Endodermal cell (in vitro differentiated cells): ENCODE measurements around the gene OR2V2. TPM values are rescaled to one million over a fixed set of nuclear protein-coding genes. Genes with fewer than 3 reads are reported as not detected.
A peak's percentile ranks its signal among the peaks of the same experiment; 100 is the strongest.

Source experiments
- DNase-seq: peaks from one replicate; pipeline ENCODE4 v3.0.0-alpha.2; 2017
- H3K27ac ChIP-seq: 2 replicates; pipeline ENCODE4 v1.5.1; 2013; ENCODE audit warnings: mild to moderate bottlenecking, low read depth, low read length, moderate library complexity
- H3K27me3 ChIP-seq: 2 replicates; pipeline ENCODE4 v1.6.1; 2013; ENCODE audit warnings: mild to moderate bottlenecking, low read length, moderate library complexity; ENCODE audit not compliant: insufficient read depth, control insufficient read depth, poor library complexity, severe bottlenecking
- H3K36me3 ChIP-seq: 2 replicates; pipeline ENCODE4 v1.7.0; 2013; ENCODE audit warnings: mild to moderate bottlenecking, low read length, moderate library complexity; ENCODE audit not compliant: control insufficient read depth, insufficient read depth
- H3K4me1 ChIP-seq: one replicate; pipeline ENCODE4 v1.7.0; 2013; ENCODE audit warnings: low read length; ENCODE audit not compliant: control insufficient read depth, insufficient read depth
- H3K4me3 ChIP-seq: 2 replicates; pipeline ENCODE4 v1.5.1; 2013; ENCODE audit warnings: mild to moderate bottlenecking, low read length, moderate library complexity
- H3K9ac ChIP-seq: 2 replicates; pipeline ENCODE4 v1.6.1; 2013; ENCODE audit warnings: mild to moderate bottlenecking, low read length, moderate library complexity; ENCODE audit not compliant: poor library complexity, severe bottlenecking; ENCODE audit errors: extremely low read depth
- H3K9me3 ChIP-seq: 2 replicates; pipeline ENCODE4 v1.6.1; 2013; ENCODE audit warnings: mild to moderate bottlenecking, low read length, moderate library complexity; ENCODE audit not compliant: control insufficient read depth
- H3K27ac Mint-ChIP-seq: 2 replicates; pipeline ENCODE4 v1.8.0; 2020; ENCODE audit warnings: mixed read lengths
- H3K27me3 Mint-ChIP-seq: 2 replicates; pipeline ENCODE4 v1.8.0; 2021; ENCODE audit warnings: mild to moderate bottlenecking, mixed read lengths; ENCODE audit not compliant: insufficient read depth
- H3K36me3 Mint-ChIP-seq: 2 replicates; pipeline ENCODE4 v1.8.0; 2020; ENCODE audit warnings: low read depth, mixed read lengths
- H3K4me1 Mint-ChIP-seq: 2 replicates; pipeline ENCODE4 v1.8.0; 2020; ENCODE audit warnings: mixed read lengths
- H3K4me3 Mint-ChIP-seq: 2 replicates; pipeline ENCODE4 v1.8.0; 2020; ENCODE audit warnings: mild to moderate bottlenecking, moderate library complexity, mixed read lengths
- H3K9me3 Mint-ChIP-seq: 2 replicates; pipeline ENCODE4 v1.8.0; 2020; ENCODE audit warnings: mild to moderate bottlenecking, mixed read lengths
- CTCF ChIP-seq: fragments of 200-600 bp; sonication (generic); conservative IDR thresholded peaks from 2 replicates; pipeline ENCODE4 v1.5.0; 2021; ENCODE audit warnings: antibody characterized with exemption, mild to moderate bottlenecking
- WGBS, 2 experiments: methylation state at CpG; one replicate each; pipeline versions ENCODE4 v1.1.5 to v1.1.7; 2013; ENCODE audit warnings: missing lambda C conversion rate in 2 of 2, mixed read lengths in 1 of 2; ENCODE audit not compliant: insufficient coverage in 1 of 2, insufficient read length in 1 of 2; 5-methylcytosine and 5-hydroxymethylcytosine counted together
- total RNA-seq, 2 donors: library from RNA; stranded (reverse); fragmentation: NEBNext Ultra II Directional in 1 of 2; extraction: Animal tissue kit (Norgen Biotek cat#: 25700) in 1 of 2; gene quantifications; 2 replicates in 1 of 2; 3 replicates in 1 of 2; pipeline ENCODE4 v1.2.1, GENCODE V29; 2021

The OR2V2 gene
- total RNA-seq, 2 donors from 2014 or later, result not detected

GRCh38 chr5:181181650-181182565 is 34.5 kb downstream of the OR2V2 start:
- no peak overlapping the region for H3K27ac ChIP-seq
- TF ChIP-seq CTCF, result peak; percentile 86
- no peak overlapping the region for H3K9ac ChIP-seq
- H3K9me3 ChIP-seq, result no peaks in the 10 kb centered on the region
- H3K4me1 ChIP-seq, result no peaks in the 10 kb centered on the region
- Mint-ChIP-seq H3K4me1 (peaks cover 3% of the 10 kb centered on the region), H3K9me3 (peaks cover 8% of the 10 kb centered on the region), H3K36me3 (no peaks in the 10 kb centered on the region), H3K27ac (no peak overlapping the region), H3K4me3 (no peak overlapping the region), H3K27me3 (peaks cover 21% of the 10 kb centered on the region)
- DNase-seq, result peak; percentile 90
- H3K4me3 ChIP-seq, result no peak overlapping the region
- WGBS, 2 experiments, result 67 to 73% methylated on average over 19 to 25 of the region's 25 CpGs
- no peaks in the 10 kb centered on the region for H3K27me3 ChIP-seq
- H3K36me3 ChIP-seq, result no peaks in the 10 kb centered on the region

GRCh38 chr5:181182651-181183050 is 35.3 kb downstream of the OR2V2 start:
- peaks cover 4% of the 10 kb centered on the region for H3K4me1 Mint-ChIP-seq

GRCh38 chr5:181184845-181185216 is 37.4 kb downstream of the OR2V2 start:
- H3K27ac ChIP-seq, result no peak overlapping the region
- H3K9ac ChIP-seq, result no peak overlapping the region
- H3K36me3 ChIP-seq, result no peaks in the 10 kb centered on the region
- peaks cover 9% of the 10 kb centered on the region for H3K27me3 ChIP-seq
- peak overlapping the region; percentile 95 for H3K27ac Mint-ChIP-seq
- DNase-seq, result no peak
- H3K9me3 Mint-ChIP-seq, result peaks cover 8% of the 10 kb centered on the region
- peaks cover 24% of the 10 kb centered on the region for H3K27me3 Mint-ChIP-seq
- H3K9me3 ChIP-seq, result no peaks in the 10 kb centered on the region
- no peaks in the 10 kb centered on the region for H3K36me3 Mint-ChIP-seq
- TF ChIP-seq CTCF, result no peak
- H3K4me1 ChIP-seq, result no peaks in the 10 kb centered on the region
- H3K4me3 ChIP-seq, result peak overlapping the region; percentile 79
- H3K4me3 Mint-ChIP-seq, result peak overlapping the region; percentile 70
- 78 to 96% methylated on average over 12 to 16 of the region's 16 CpGs for WGBS, 2 experiments
- H3K4me1 Mint-ChIP-seq, result peaks cover 4% of the 10 kb centered on the region

More at GRCh38 chr5:181182651-181183050, 35.3 kb downstream of the OR2V2 start:
- no peak overlapping the region for H3K9ac ChIP-seq
- TF ChIP-seq CTCF, result no peak
- no peak overlapping the region for H3K4me3 ChIP-seq
- H3K4me1 ChIP-seq, result no peaks in the 10 kb centered on the region
- no peak overlapping the region for H3K27ac Mint-ChIP-seq
- no peak overlapping the region for H3K4me3 Mint-ChIP-seq
- H3K27me3 ChIP-seq, result no peaks in the 10 kb centered on the region
- H3K36me3 Mint-ChIP-seq, result no peaks in the 10 kb centered on the region
- no peak for DNase-seq
- H3K36me3 ChIP-seq, result no peaks in the 10 kb centered on the region
- H3K9me3 ChIP-seq, result no peaks in the 10 kb centered on the region
- 89 to 91% methylated on average over 7 to 12 of the region's 12 CpGs for WGBS, 2 experiments
- H3K9me3 Mint-ChIP-seq, result peaks cover 8% of the 10 kb centered on the region
- peaks cover 18% of the 10 kb centered on the region for H3K27me3 Mint-ChIP-seq
- no peak overlapping the region for H3K27ac ChIP-seq
